A549 (cell line): ENCODE data around the gene PTPRK. TPM values are rescaled to one million over a fixed set of nuclear protein-coding genes. Genes with fewer than 3 reads are reported as not detected.

Source experiments
- ATAC-seq, 2 experiments: fragments of 200-7000 bp in 1 of 2; fragments of >200 bp in 1 of 2; cut with Nextera tagmentation in 1 of 2; cut with Tn5 transposase in 1 of 2; 3 replicates each; pipeline versions ENCODE4 v1.8.0 to v1.9.1; 2018 to 2020; ENCODE audit warnings: mild to moderate bottlenecking in 1 of 2, moderate library complexity in 1 of 2
- CTCF ChIA-PET: fragments of 300-600 bp; sonication (Branson Sonifier 250); formaldehyde crosslinking; extraction: SDS; loops from one replicate; lab custom pipeline; 2021; ENCODE audit warnings: antibody characterized with exemption, inconsistent platforms; lab: Yijun Ruan, JAX
- POLR2A ChIA-PET: fragments of 350-600 bp; formaldehyde crosslinking; extraction: SDS; loops from one replicate; lab custom pipeline; 2021; ENCODE audit warnings: antibody characterized with exemption, inconsistent platforms; lab: Yijun Ruan, JAX
- DNase-seq, 2 experiments: peaks; one replicate each; pipeline versions ENCODE4 v3.0.0 to v3.0.0-alpha.2; 2011 to 2016; ENCODE audit warnings: low read depth in 1 of 2, low spot score in 1 of 2
- FAIRE-seq: peaks from 2 replicates; lab custom pipeline; 2011; peaks lifted over from hg19 to GRCh38; lab: Jason Lieb, UNC
- H3K27ac ChIP-seq, 2 experiments: fragments of >200 bp; sonication (Bioruptor Twin); formaldehyde crosslinking; 3 replicates each; pipeline ENCODE4 v1.5.1; 2016 to 2017
- H3K4me1 ChIP-seq: fragments of >200 bp; sonication (Bioruptor Twin); formaldehyde crosslinking; 3 replicates; pipeline ENCODE4 v1.6.1; 2016
- H3K4me2 ChIP-seq: fragments of >200 bp; sonication (Bioruptor Twin); formaldehyde crosslinking; 3 replicates; pipeline ENCODE4 v1.6.1; 2016
- H3K4me3 ChIP-seq: fragments of >200 bp; sonication (Bioruptor Twin); formaldehyde crosslinking; 3 replicates; pipeline ENCODE4 v1.5.1; 2016
- H3K9me3 ChIP-seq: fragments of >200 bp; sonication (Bioruptor Twin); formaldehyde crosslinking; 3 replicates; pipeline ENCODE4 v1.6.1; 2016
- CBX2 ChIP-seq: fragments of 200-600 bp; sonication (generic); IDR thresholded peaks from 2 replicates; pipeline ENCODE4 v1.6.1; 2016; ENCODE audit warnings: low read depth, mild to moderate bottlenecking, borderline replicate concordance
- CHD4 ChIP-seq: fragments of 200-600 bp; sonication (generic); IDR thresholded peaks from 2 replicates; pipeline ENCODE4 v1.6.1; 2016; ENCODE audit warnings: antibody characterized with exemption, mild to moderate bottlenecking, borderline replicate concordance
- FOSL2 ChIP-seq, 2 experiments: fragments of 450-650 bp in 1 of 2; fragments of >200 bp in 1 of 2; sonication (Bioruptor Twin) in 1 of 2; formaldehyde crosslinking; IDR thresholded peaks; 2 replicates each; pipeline versions ENCODE4 v1.5.0 to v1.6.1; 2016 to 2020; ENCODE audit warnings: mild to moderate bottlenecking in 1 of 2, moderate library complexity in 1 of 2
- FOXS1 ChIP-seq: fragments of 250-450 bp; sonication (Bioruptor Pico); IDR thresholded peaks from 2 replicates; pipeline ENCODE4 v1.5.0; 2020; ENCODE audit warnings: mild to moderate bottlenecking, moderate library complexity
- HOXA7 ChIP-seq: fragments of 250-450 bp; sonication (Bioruptor Pico); IDR thresholded peaks from 2 replicates; pipeline ENCODE4 v1.5.0; 2020; ENCODE audit warnings: mild to moderate bottlenecking, moderate library complexity
- KDM1A ChIP-seq: fragments of 200-600 bp; sonication (generic); IDR thresholded peaks from 2 replicates; pipeline ENCODE4 v1.6.1; 2016; ENCODE audit warnings: low read depth, mild to moderate bottlenecking
- MAFK ChIP-seq: fragments of 450-650 bp; IDR thresholded peaks from 2 replicates; pipeline ENCODE4 v1.6.1; 2014; ENCODE audit not compliant: partially characterized antibody
- MAX ChIP-seq: IDR thresholded peaks from 2 replicates; pipeline ENCODE4 v1.6.1; 2012
- SMC3 ChIP-seq: fragments of >200 bp; sonication (Bioruptor Twin); formaldehyde crosslinking; IDR thresholded peaks from 3 replicates; pipeline ENCODE4 v1.6.1; 2018; ENCODE audit warnings: inconsistent platforms
- USF2 ChIP-seq: fragments of 450-650 bp; IDR thresholded peaks from 2 replicates; pipeline ENCODE4 v1.6.1; 2014; ENCODE audit warnings: antibody characterized with exemption
- ZC3H11A ChIP-seq: fragments of 450-650 bp; IDR thresholded peaks from 2 replicates; pipeline ENCODE4 v1.6.1; 2014; ENCODE audit warnings: antibody characterized with exemption, mild to moderate bottlenecking
- ZFP36 ChIP-seq: fragments of 450-650 bp; IDR thresholded peaks from 2 replicates; pipeline ENCODE4 v1.6.1; 2014; ENCODE audit warnings: borderline replicate concordance; ENCODE audit not compliant: partially characterized antibody
- WGBS: methylation state at CpG from one replicate; pipeline ENCODE4 v1.1.6; 2017; ENCODE audit errors: missing lambda C conversion rate; 5-methylcytosine and 5-hydroxymethylcytosine counted together
- polyA plus RNA-seq, 4 experiments: library from polyadenylated mRNA; depleted of rRNA in 3 of 4; stranded (reverse); fragments of >200 nt; fragmentation: RNase III in 1 of 4; extraction: RNeasy Plus Mini Kit Qiagen cat#74134 plus additional on column Dnase treatment in 1 of 4; gene quantifications; 2 replicates in 3 of 4; 3 replicates in 1 of 4; pipeline ENCODE4 v1.2.3, GENCODE V29; 2011 to 2017
- TF ChIP-seq, protein P1 (sequence below): fragments of >200 bp; sonication (Bioruptor Twin); formaldehyde crosslinking; IDR thresholded peaks from 2 replicates; pipeline ENCODE4 v1.6.1; 2016
- TF ChIP-seq, protein P2 (sequence below): fragments of 250-450 bp; sonication (Bioruptor Pico); IDR thresholded peaks from 2 replicates; pipeline ENCODE4 v1.5.0; 2021; ENCODE audit warnings: mild to moderate bottlenecking, moderate library complexity, borderline replicate concordance

The PTPRK gene
- polyA plus RNA-seq, 2 of the 4 experiments (the other 2 are of a cell fraction) = 14.4 to 16.1 TPM

DNA sequence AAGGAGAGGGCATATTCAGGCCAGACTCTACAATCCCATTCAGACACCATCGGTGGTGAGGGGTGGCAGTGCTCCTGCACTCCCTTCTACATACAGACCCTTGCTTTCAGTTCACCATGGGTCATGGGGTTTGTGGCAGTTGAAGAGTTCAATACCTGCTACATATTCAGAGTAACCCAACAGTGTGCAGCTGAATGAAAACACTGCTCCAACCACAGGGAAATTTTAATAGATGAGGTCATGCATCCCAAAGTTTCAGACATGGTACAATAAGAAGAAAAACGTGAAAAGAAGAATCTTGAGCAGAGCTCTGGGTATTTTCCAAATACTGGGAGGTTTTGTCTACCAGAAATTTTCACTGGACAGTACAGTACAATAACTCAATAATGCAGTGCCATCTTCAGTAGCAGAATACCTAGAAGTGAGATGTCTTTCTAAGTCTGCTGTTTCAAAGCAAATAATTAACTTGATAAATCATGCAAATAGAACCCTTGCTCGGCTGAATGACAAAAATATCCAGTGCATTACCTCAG lies 162.1 kb downstream of the PTPRK start:
- CTCF ChIA-PET = interaction anchor here (1.1 kb wide), 1 partner anchor 160 kb away, joined by 3 read pairs; no protein-coding TSS in a partner anchor
- TF ChIP-seq FOXS1 (CRISPR knock-in tag) = no peak
- no peak for TF ChIP-seq HOXA7 (CRISPR knock-in tag)
- TF ChIP-seq CBX2 = no peak
- TF ChIP-seq USF2 = no peak
- no peak for TF ChIP-seq MAX

DNA sequence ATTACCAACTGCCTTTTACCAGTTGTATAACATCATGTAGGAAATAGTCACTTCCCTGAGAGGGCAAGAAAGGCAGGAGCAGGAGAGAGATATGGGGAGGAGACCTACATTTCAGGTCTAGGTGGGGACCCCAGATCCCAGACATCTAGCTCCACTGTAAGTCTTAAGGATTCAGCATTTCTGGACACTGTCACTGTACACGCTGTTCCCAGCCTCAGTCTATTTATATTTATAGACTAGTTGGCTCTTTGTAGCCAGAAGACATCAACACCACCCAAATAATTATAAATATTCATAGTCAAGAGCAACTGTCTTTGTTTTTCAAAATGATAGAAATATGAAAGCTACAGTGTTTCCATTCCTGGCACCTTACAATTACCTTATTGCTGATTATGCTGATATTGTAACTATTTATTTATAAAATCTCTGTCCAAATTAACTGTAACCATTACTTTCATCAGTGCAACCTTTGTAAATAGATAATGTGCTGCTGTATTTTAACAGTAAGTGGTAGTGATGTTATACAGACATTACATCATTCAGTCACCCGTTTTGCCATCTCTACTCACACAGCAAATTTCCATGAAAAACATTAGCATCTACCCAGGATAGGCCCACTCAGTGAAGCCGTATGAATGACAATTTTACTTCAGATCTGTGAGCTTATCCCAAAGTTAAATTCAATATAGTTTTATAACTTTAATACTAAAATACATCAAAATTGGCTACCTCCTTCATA lies 162.8 kb downstream of the PTPRK start:
- no peak overlapping the region for H3K27ac ChIP-seq
- no peak for FAIRE-seq
- H3K9me3 ChIP-seq = no peaks in the 10 kb centered on the region
- ChIA-PET CTCF (no interaction called here), POLR2A (no interaction called here)
- no peak overlapping the region for H3K4me3 ChIP-seq
- H3K4me2 ChIP-seq = no peak overlapping the region
- TF ChIP-seq CHD4 (no peak), ZC3H11A (no peak)
- no peak for DNase-seq
- peaks cover 10% of the 10 kb centered on the region; the same call in 2 of the 3 replicates for H3K4me1 ChIP-seq
- 86% methylated on average over 3 of the region's 3 CpGs for WGBS
- no peak for ATAC-seq

More for the DNA sequence above, 162.1 kb downstream of the PTPRK start:
- Histone ChIP-seq H3K4me2 (peak overlapping the region; percentile 29; the same call in 1 of the 3 replicates), H3K4me1 (peaks cover 10% of the 10 kb centered on the region; the same call in 2 of the 3 replicates), H3K27ac (no peak overlapping the region), H3K9me3 (no peaks in the 10 kb centered on the region), H3K4me3 (no peak overlapping the region)
- POLR2A ChIA-PET = no interaction called here
- no peak for ATAC-seq
- DNase-seq = no peak
- FAIRE-seq = no peak
- WGBS = 13% methylated on average over 2 of the region's 3 CpGs

GRCh38 chr6:128352366-128352765 lies 168.0 kb downstream of the PTPRK start:
- no peak for ATAC-seq
- POLR2A ChIA-PET = no interaction called here

GRCh38 chr6:128351255-128351514 lies 169.2 kb downstream of the PTPRK start:
- FAIRE-seq (no peak), ATAC-seq (no peak), DNase-seq (no peak)
- Histone ChIP-seq H3K9me3 (no peaks in the 10 kb centered on the region), H3K4me1 (peaks cover 15% of the 10 kb centered on the region; the same call in 2 of the 3 replicates), H3K4me3 (no peak overlapping the region), H3K27ac (no peak overlapping the region), H3K4me2 (peak overlapping the region; percentile 46)
- TF ChIP-seq KDM1A = no peak
- no peak for TF ChIP-seq CBX2
- no peak for TF ChIP-seq FOSL2 (IDR thresholded peaks at IDR 0.05)
- TF ChIP-seq FOSL2 (CRISPR knock-in tag; IDR thresholded peaks at IDR 0.05) = no peak
- no peak for TF ChIP-seq MAFK
- TF ChIP-seq, protein P1, sequence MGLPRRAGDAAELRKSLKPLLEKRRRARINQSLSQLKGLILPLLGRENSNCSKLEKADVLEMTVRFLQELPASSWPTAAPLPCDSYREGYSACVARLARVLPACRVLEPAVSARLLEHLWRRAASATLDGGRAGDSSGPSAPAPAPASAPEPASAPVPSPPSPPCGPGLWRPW = no peak
- TF ChIP-seq USF2 = no peak
- no peak for TF ChIP-seq ZFP36
- TF ChIP-seq SMC3 = no peak
- ChIA-PET CTCF (no interaction called here), POLR2A (no interaction called here)
- WGBS = 91% methylated on average over 2 of the region's 2 CpGs

More at GRCh38 chr6:128352366-128352765, 168.0 kb downstream of the PTPRK start:
- Histone ChIP-seq H3K9me3 (no peaks in the 10 kb centered on the region), H3K4me1 (peaks cover 15% of the 10 kb centered on the region; the same call in 2 of the 3 replicates), H3K4me2 (no peak overlapping the region), H3K4me3 (no peak overlapping the region), H3K27ac (no peak overlapping the region)
- FAIRE-seq = no peak
- CTCF ChIA-PET = no interaction called here
- WGBS = 89% methylated on average over 1 of the region's 1 CpG
- TF ChIP-seq, protein P2, sequence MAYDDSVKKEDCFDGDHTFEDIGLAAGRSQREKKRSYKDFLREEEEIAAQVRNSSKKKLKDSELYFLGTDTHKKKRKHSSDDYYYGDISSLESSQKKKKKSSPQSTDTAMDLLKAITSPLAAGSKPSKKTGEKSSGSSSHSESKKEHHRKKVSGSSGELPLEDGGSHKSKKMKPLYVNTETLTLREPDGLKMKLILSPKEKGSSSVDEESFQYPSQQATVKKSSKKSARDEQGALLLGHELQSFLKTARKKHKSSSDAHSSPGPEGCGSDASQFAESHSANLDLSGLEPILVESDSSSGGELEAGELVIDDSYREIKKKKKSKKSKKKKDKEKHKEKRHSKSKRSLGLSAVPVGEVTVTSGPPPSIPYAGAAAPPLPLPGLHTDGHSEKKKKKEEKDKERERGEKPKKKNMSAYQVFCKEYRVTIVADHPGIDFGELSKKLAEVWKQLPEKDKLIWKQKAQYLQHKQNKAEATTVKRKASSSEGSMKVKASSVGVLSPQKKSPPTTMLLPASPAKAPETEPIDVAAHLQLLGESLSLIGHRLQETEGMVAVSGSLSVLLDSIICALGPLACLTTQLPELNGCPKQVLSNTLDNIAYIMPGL = no peak
- no peak for DNase-seq
